Stimulated activated CD4-positive, alpha-beta T cell treated with anti-CD3 and anti-CD28 coated beads, Interleukin-15, amount 100 ng/mL, for 1 hour (primary cell): ENCODE data around the gene NME1.

Experiments
- DNase-seq, 2 donors: peaks; one replicate each; pipeline ENCODE4 v3.0.0-alpha.2; 2020; ENCODE audit warnings: low read depth in 1 of 2, low spot score in 1 of 2

NME1 gene

DNA sequence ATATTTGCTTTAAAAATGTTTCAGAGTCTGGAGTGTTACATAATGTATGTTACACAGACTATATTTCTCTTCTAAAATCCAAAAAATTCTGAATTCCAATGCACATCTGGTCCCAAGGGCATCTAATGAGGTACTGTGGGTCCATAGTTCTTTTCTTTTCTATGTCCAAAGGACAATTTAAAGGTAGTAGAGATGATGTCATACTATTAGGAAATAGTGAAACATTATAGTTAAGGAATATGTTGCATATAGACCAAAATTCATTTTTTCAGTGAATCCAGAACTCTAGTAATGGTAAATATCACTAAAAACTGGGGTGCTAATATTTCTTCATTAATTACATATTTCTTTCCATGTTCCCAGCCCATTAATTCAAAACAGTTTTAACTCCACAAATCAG lies 35.8 kb downstream of the NME1 start:
- DNase-seq, result no peak

DNA sequence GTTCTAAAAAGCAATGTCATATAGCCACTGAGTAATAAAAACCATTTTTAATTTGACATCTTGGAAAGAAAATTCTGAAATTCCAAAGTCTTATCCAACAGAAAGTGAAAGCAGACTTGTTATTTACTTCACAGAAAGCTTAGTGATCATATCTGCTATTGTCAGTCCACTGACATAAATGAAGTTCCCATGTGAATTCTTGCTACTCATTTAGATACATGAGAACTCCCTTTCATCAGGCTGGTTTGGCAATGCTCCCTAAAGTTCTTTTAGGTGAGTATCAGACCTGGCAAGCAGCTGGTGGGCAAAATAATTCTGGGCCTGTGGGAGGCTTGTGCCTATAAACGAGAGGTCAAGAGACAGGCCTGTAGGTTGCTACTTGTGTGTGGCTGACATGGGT lies 36.3 kb downstream of the NME1 start:
- DNase-seq, result no peak

DNA sequence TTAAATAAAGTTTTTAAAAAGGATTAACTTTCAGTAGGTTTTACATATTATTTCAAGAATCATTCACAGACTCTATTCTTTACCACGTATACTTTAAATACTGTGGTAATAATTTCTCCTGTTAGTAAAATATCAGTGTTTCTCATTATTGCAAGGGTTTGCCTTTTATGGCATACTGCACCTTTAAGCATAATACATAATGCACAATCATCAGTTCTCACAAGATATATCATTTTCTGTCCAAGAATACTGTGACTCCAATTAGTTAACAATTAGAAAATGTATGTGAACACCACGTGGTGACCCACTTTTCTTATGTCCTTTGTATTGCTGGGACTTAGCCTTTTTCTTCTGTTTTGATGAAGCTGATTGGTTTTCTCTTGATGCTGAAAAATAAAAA lies 38.5 kb downstream of the NME1 start:
- DNase-seq, result no peak

DNA sequence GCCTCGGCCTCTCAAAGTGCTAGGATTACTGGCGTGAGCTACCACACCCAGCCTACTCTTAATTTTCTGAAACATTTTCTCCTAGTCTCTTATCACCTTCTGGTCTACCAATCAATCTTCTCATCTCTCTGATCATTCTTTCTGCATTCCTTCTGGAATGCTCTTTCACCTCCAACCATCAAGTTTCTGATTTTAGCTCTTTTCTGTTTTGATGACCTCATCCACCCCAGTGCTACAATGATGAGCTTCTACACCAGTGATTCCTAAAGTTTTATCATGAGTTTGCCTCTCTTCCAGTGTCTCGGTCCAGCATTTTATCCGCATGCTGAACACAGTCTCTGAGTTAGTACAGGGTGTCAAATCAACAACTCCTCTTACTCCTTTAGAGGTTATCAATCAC lies 44.4 kb downstream of the NME1 start:
- DNase-seq, result no peak

DNA sequence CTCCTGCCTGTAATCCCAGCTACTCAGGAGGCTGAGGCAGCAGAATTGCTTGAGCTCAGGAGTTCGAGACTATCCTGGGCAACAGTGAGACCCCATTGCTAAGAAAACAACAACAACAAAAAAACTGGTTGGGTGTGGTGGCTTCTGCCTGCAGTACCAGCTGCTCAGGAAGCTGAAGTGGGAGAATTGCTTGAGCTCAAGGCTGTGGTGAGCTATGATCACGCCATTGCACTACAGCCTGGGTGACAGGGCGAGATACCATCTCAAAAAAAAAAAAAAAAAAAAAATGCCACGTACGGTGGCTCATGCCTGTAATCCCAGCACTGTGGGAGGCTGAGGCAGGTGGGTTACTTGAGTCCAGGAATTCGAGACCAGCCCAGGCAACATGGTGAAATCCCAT lies 46.9 kb downstream of the NME1 start:
- DNase-seq, result no peak

DNA sequence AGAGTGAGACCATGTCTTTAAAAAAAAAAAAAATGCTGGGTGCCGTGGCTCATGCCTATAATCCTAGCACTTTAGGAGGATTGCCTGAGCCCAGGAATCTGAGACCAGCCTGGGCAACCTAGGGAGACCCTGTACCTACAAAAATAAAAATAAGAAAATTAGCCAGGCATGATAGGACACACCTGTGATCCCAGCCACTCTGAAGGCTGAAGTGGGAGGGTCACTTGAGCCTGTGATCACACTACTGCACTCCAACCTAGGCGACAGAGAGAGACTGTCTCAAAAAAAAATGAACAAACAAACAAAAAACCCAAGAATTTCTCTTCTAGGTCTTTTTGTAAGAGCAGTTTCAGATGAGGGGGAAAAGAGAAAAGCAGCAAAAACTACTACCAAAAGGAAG lies 47.5 kb downstream of the NME1 start:
- DNase-seq, result no peak

DNA sequence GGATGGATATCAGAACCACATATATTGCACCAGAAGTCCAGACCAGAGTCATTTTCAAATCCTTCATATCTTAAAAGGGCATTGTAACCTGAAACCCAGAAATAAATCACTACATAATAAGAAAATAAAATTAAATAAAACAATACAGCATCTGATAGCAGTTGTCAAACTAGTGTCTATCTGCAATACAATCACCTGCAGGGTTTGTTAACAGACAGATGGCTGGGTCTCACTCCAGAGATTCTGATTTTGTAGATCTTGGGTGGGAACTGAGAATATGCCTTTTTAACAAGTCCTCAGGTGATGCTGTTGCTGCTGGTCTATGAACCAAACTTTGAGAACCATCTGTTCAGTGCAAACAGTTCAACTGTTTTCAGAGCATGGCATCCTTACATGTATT lies 50.5 kb downstream of the NME1 start:
- DNase-seq, result no peak
